Esophagus muscularis mucosa (tissue), 4 donors: ENCODE data around the gene ADGRV1.

ENCODE experiments used
- EP300 ChIP-seq: sonication (generic); formaldehyde crosslinking; IDR thresholded peaks from one replicate; pipeline ENCODE4 v1.6.1; 2017; ENCODE audit warnings: antibody characterized with exemption
- POLR2A ChIP-seq: fragments of 450-650 bp; IDR thresholded peaks from one replicate; pipeline ENCODE4 v1.6.1; 2017; ENCODE audit warnings: antibody characterized with exemption, moderate library complexity, mild to moderate bottlenecking, low read depth
- TF ChIP-seq, protein P1 (sequence below), 3 experiments: fragments of 200-600 bp in 2 of 3; fragments of 450-650 bp in 1 of 3; sonication (generic) in 2 of 3; IDR thresholded peaks; one replicate each; pipeline ENCODE4 v1.5.1; 2017 to 2019; ENCODE audit warnings: antibody characterized with exemption in 3 of 3, mild to moderate bottlenecking in 2 of 3, moderate library complexity in 1 of 3

DNA sequence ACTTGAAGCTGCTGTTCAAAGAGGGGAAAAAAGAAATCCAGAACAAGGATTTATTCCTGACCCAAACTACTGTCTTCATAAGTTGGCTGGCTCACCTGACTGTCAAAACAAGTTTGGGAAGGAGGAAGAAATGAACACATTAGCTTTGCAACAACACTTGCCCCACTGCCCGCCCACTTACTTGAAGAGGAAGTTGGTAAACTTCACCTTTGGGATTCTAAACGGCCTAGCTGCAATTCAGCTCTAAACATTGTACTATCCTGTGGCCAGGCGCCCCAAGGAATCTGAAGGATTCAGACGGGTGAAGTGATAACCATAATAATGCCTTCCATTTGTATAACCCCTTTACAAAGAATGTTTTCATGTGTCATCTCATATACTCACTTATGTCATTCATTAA is 625.1 kb downstream of the ADGRV1 start:
- TF ChIP-seq, protein P1, sequence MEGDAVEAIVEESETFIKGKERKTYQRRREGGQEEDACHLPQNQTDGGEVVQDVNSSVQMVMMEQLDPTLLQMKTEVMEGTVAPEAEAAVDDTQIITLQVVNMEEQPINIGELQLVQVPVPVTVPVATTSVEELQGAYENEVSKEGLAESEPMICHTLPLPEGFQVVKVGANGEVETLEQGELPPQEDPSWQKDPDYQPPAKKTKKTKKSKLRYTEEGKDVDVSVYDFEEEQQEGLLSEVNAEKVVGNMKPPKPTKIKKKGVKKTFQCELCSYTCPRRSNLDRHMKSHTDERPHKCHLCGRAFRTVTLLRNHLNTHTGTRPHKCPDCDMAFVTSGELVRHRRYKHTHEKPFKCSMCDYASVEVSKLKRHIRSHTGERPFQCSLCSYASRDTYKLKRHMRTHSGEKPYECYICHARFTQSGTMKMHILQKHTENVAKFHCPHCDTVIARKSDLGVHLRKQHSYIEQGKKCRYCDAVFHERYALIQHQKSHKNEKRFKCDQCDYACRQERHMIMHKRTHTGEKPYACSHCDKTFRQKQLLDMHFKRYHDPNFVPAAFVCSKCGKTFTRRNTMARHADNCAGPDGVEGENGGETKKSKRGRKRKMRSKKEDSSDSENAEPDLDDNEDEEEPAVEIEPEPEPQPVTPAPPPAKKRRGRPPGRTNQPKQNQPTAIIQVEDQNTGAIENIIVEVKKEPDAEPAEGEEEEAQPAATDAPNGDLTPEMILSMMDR (IDR thresholded peaks at IDR 0.05): no peak
- TF ChIP-seq EP300: no peak
- TF ChIP-seq POLR2A: no peak
